ENCODE measurements around the gene DIP2B.

GRCh38 chr12:50467439-50467838, 37.3 kb upstream of the DIP2B start:
- TF ChIP-seq CTCF (conservative IDR thresholded peaks at IDR 0.05 in 1 of 2, IDR thresholded peaks at IDR 0.05 in 1 of 2; ENCODE audit: low read depth in 1 of 2, low read length in 2 of 2) (no peak), EZH2 (IDR thresholded peaks at IDR 0.05; ENCODE audit: low read length, missing control alignments) (no peak)
